HepG2 (cell line): ENCODE results near the gene CNTN5. TPM values are rescaled to one million over a fixed set of nuclear protein-coding genes. Genes with fewer than 3 reads are reported as not detected.

Experiments
- ATAC-seq: fragments of 200-7000 bp; cut with Tn5 transposase; 3 replicates; pipeline ENCODE4 v1.9.1; 2020; ENCODE audit warnings: mild to moderate bottlenecking, moderate library complexity
- BruUV-seq: library from RNA; stranded (reverse); fragments of 400-500 nt; replicated peaks from 2 replicates; lab custom pipeline; 2021; lab: Mats Ljungman, UMichigan
- CTCF ChIA-PET: fragments of 300-600 bp; formaldehyde crosslinking; extraction: SDS; loops from one replicate; lab custom pipeline; 2021; ENCODE audit warnings: low total read pairs, inconsistent platforms, low intra/inter-chr PET ratio; lab: Yijun Ruan, JAX
- POLR2A ChIA-PET: fragments of 350-600 bp; sonication (Branson Sonifier 250); formaldehyde crosslinking; loops from one replicate; lab custom pipeline; 2020; ENCODE audit warnings: antibody characterized with exemption, inconsistent platforms; lab: Yijun Ruan, JAX
- DNase-seq: peaks from one replicate; pipeline ENCODE4 v3.0.0-alpha.2; 2015; ENCODE audit warnings: low spot score
- FAIRE-seq: peaks from 3 replicates; lab custom pipeline; 2011; peaks lifted over from hg19 to GRCh38; lab: Jason Lieb, UNC
- H2AFZ ChIP-seq: one replicate; pipeline ENCODE4 v1.6.1; 2011; ENCODE audit warnings: low read length, inconsistent platforms
- H3K27ac ChIP-seq: fragments of 300-600 bp; 3 replicates; pipeline ENCODE4 v1.8.0; 2011; ENCODE audit warnings: mixed run types, mild to moderate bottlenecking, mixed read lengths, low read length, inconsistent platforms; ENCODE audit not compliant: insufficient read depth; ENCODE audit errors: extremely low read length
- H3K27me3 ChIP-seq, 2 experiments: fragments of 200-600 bp in 1 of 2; 2 replicates in 1 of 2; 3 replicates in 1 of 2; pipeline versions ENCODE4 v1.6.0 to v1.8.0; 2011; ENCODE audit warnings: low read length in 2 of 2, mild to moderate bottlenecking in 2 of 2, moderate library complexity in 2 of 2, inconsistent platforms in 1 of 2; ENCODE audit not compliant: insufficient read depth in 2 of 2, control insufficient read depth in 1 of 2
- H3K36me3 ChIP-seq, 2 experiments: fragments of 200-600 bp in 1 of 2; replicated peaks in 1 of 2; 2 replicates in 1 of 2; 3 replicates in 1 of 2; pipeline versions ENCODE4 v1.5.1 to v1.8.0; 2011; ENCODE audit warnings: low read length in 2 of 2, inconsistent platforms in 1 of 2; ENCODE audit not compliant: insufficient read depth in 2 of 2, control insufficient read depth in 1 of 2
- H3K4me1 ChIP-seq: 2 replicates; pipeline ENCODE4 v1.5.1; 2012; ENCODE audit warnings: low read length, inconsistent platforms; ENCODE audit not compliant: insufficient read depth
- H3K4me2 ChIP-seq: 2 replicates; pipeline ENCODE4 v1.6.0; 2011; ENCODE audit warnings: low read depth, low read length, inconsistent platforms
- H3K4me3 ChIP-seq, 3 experiments: fragments of 200-600 bp in 1 of 3; sonication (generic), shearing (Covaris generic) in 1 of 3; replicated peaks in 1 of 3; 2 replicates each; pipeline ENCODE4 v1.5.1; 2011 to 2016; ENCODE audit warnings: low read length in 3 of 3, inconsistent platforms in 2 of 3, low read depth in 2 of 3, mild to moderate bottlenecking in 2 of 3, control low read depth in 1 of 3, mixed read lengths in 1 of 3; ENCODE audit not compliant: insufficient read depth in 1 of 3
- H3K79me2 ChIP-seq: one replicate; pipeline ENCODE4 v1.6.1; 2011; ENCODE audit warnings: low read length, inconsistent platforms; ENCODE audit not compliant: insufficient read depth
- H3K9ac ChIP-seq: 2 replicates; pipeline ENCODE4 v1.6.0; 2011; ENCODE audit warnings: mild to moderate bottlenecking, low read depth, low read length, inconsistent platforms; ENCODE audit not compliant: insufficient read depth
- H3K9me3 ChIP-seq: 2 replicates; pipeline ENCODE4 v1.5.1; 2012; ENCODE audit warnings: mild to moderate bottlenecking, low read length
- H4K20me1 ChIP-seq: 2 replicates; pipeline ENCODE4 v1.6.0; 2011; ENCODE audit warnings: inconsistent platforms, mild to moderate bottlenecking, low read length, moderate library complexity; ENCODE audit not compliant: insufficient read depth
- BCL6 ChIP-seq: IDR thresholded peaks from 2 replicates; pipeline ENCODE4 v1.6.1; 2016; ENCODE audit warnings: missing genetic modification reagents, missing compliant biosample characterization
- CBFB ChIP-seq: sonication (generic); formaldehyde crosslinking; IDR thresholded peaks from 2 replicates; pipeline ENCODE4 v1.4.0; 2020; ENCODE audit warnings: missing genetic modification reagents
- CTCF ChIP-seq: sonication (generic); formaldehyde crosslinking; IDR thresholded peaks from 2 replicates; pipeline ENCODE4 v1.5.0; 2020; ENCODE audit warnings: mild to moderate bottlenecking, missing genetic modification reagents, moderate library complexity
- GZF1 ChIP-seq: sonication (generic); formaldehyde crosslinking; IDR thresholded peaks from 2 replicates; pipeline ENCODE4 v1.5.1; 2020; ENCODE audit warnings: mild to moderate bottlenecking, missing genetic modification reagents
- HNRNPH1 ChIP-seq: fragments of 200-400 bp; formaldehyde crosslinking; optimal IDR thresholded peaks from 2 replicates; pipeline ENCODE3; 2017; ENCODE audit warnings: mild to moderate bottlenecking, low read depth, low read length
- IKZF1 ChIP-seq: fragments of 450-650 bp; IDR thresholded peaks from 2 replicates; pipeline ENCODE4 v1.7.1; 2016
- KDM4B ChIP-seq: sonication (generic); formaldehyde crosslinking; IDR thresholded peaks from 2 replicates; pipeline ENCODE4 v1.4.0; 2020; ENCODE audit warnings: missing genetic modification reagents
- KMT2B ChIP-seq: IDR thresholded peaks from 2 replicates; pipeline ENCODE4 v1.6.1; 2016; ENCODE audit warnings: missing genetic modification reagents, missing compliant biosample characterization
- STAG1 ChIP-seq: sonication (generic); formaldehyde crosslinking; IDR thresholded peaks from 2 replicates; pipeline ENCODE4 v1.4.0; 2020; ENCODE audit warnings: missing genetic modification reagents
- THRA ChIP-seq: sonication (generic); formaldehyde crosslinking; IDR thresholded peaks from 2 replicates; pipeline ENCODE4 v1.4.0; 2020; ENCODE audit warnings: missing genetic modification reagents, borderline replicate concordance
- ZC3H13 ChIP-seq: sonication (generic); formaldehyde crosslinking; IDR thresholded peaks from 2 replicates; pipeline ENCODE4 v1.8.1; 2023; ENCODE audit warnings: mild to moderate bottlenecking, missing genetic modification reagents, moderate library complexity
- ZFP82 ChIP-seq: sonication (generic); formaldehyde crosslinking; IDR thresholded peaks from 2 replicates; pipeline ENCODE4 v1.5.1; 2020; ENCODE audit warnings: mild to moderate bottlenecking, missing genetic modification reagents, borderline replicate concordance
- ZNF263 ChIP-seq: sonication (generic); formaldehyde crosslinking; IDR thresholded peaks from 2 replicates; pipeline ENCODE4 v1.4.0; 2020; ENCODE audit warnings: missing genetic modification reagents
- ZNF337 ChIP-seq: sonication (generic); formaldehyde crosslinking; IDR thresholded peaks from 2 replicates; pipeline ENCODE4 v1.5.1; 2020; ENCODE audit warnings: missing genetic modification reagents, low read depth, mild to moderate bottlenecking, borderline replicate concordance
- ZNF747 ChIP-seq: sonication (generic); formaldehyde crosslinking; IDR thresholded peaks from 2 replicates; pipeline ENCODE4 v1.8.1; 2023; ENCODE audit warnings: missing genetic modification reagents, mild to moderate bottlenecking, borderline replicate concordance
- ZNF788 ChIP-seq: sonication (generic); formaldehyde crosslinking; IDR thresholded peaks from 2 replicates; pipeline ENCODE4 v1.5.0; 2020; ENCODE audit warnings: mild to moderate bottlenecking, missing genetic modification reagents, borderline replicate concordance
- ZNF878 ChIP-seq: sonication (generic); formaldehyde crosslinking; IDR thresholded peaks from 2 replicates; pipeline ENCODE4 v1.8.1; 2023; ENCODE audit warnings: mild to moderate bottlenecking, missing genetic modification reagents, moderate library complexity
- WGBS: methylation state at CpG from one replicate; pipeline ENCODE4 v1.1.6; 2017; ENCODE audit warnings: low lambda C conversion rate; 5-methylcytosine and 5-hydroxymethylcytosine counted together
- in situ Hi-C: cut with HindIII; loops from 2 replicates; pipeline ENCODE4 v1.10.0; 2017; ENCODE audit warnings: low pct_unique_long_range_greater_than_20kb; ENCODE audit not compliant: extremely low pct_ligation_motif_present
- intact Hi-C: fragments of 100-400 bp; cut with micrococcal nuclease; formaldehyde crosslinking; loops from one replicate; pipeline ENCODE4 v1.10.0; 2022; ENCODE audit not compliant: unreplicated experiment
- polyA plus RNA-seq, 8 experiments: library from polyadenylated mRNA; depleted of rRNA in 3 of 8; stranded (reverse) in 7 of 8; unstranded in 1 of 8; fragments of >200 nt; fragmentation: Illumina TruSeq in 4 of 8; extraction: Trizol in 4 of 8; gene quantifications; 2 replicates each; pipeline versions ENCODE4 v1.2.1 to v1.2.3, GENCODE V29; 2011 to 2016; ENCODE audit warnings: low read depth in 4 of 8, missing spikeins in 1 of 8, mixed read lengths in 1 of 8; ENCODE audit not compliant: insufficient read depth in 1 of 8
- total RNA-seq, 5 experiments: library from RNA; depleted of rRNA; stranded (reverse); fragments of >200 nt; fragmentation: Illumina TruSeq; extraction: Trizol; gene quantifications; 2 replicates each; pipeline ENCODE4 v1.2.3, GENCODE V29; 2016; ENCODE audit warnings: low read depth in 1 of 5
- TF ChIP-seq, protein P1 (sequence below): sonication (generic); formaldehyde crosslinking; IDR thresholded peaks from 2 replicates; pipeline ENCODE4 v1.5.0; 2020; ENCODE audit warnings: mild to moderate bottlenecking, missing genetic modification reagents
- TF ChIP-seq, protein P2 (sequence below): sonication (generic); formaldehyde crosslinking; IDR thresholded peaks from 2 replicates; pipeline ENCODE4 v1.4.0; 2020; ENCODE audit warnings: missing genetic modification reagents, borderline replicate concordance

CNTN5 gene
- total and polyA plus RNA-seq, 2 of the 13 experiments (the other 11 are each of a cell fraction or from before 2014, with no cell fraction given) = not detected

DNA sequence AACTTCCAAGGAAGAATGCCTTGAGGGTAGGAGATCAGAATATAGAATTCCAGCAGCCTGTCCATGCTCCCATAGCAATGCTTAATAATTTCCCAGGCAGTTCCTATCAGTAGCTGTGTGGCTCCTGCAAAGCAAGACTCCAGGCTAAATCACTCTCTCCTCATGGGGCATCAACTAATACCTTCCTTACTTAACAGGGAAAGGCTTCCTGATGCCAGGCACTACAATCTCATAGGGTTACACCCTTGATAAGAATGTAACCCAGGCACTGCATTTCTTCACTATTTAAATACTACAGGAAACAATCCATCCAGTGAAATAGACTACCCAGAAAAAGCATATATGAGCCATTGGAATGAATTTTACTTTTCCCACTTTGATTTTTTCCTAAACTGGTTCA is 1051.4 kb downstream of the CNTN5 start (continued):
- no peak for TF ChIP-seq STAG1 (CRISPR knock-in tag)
- TF ChIP-seq, protein P1, sequence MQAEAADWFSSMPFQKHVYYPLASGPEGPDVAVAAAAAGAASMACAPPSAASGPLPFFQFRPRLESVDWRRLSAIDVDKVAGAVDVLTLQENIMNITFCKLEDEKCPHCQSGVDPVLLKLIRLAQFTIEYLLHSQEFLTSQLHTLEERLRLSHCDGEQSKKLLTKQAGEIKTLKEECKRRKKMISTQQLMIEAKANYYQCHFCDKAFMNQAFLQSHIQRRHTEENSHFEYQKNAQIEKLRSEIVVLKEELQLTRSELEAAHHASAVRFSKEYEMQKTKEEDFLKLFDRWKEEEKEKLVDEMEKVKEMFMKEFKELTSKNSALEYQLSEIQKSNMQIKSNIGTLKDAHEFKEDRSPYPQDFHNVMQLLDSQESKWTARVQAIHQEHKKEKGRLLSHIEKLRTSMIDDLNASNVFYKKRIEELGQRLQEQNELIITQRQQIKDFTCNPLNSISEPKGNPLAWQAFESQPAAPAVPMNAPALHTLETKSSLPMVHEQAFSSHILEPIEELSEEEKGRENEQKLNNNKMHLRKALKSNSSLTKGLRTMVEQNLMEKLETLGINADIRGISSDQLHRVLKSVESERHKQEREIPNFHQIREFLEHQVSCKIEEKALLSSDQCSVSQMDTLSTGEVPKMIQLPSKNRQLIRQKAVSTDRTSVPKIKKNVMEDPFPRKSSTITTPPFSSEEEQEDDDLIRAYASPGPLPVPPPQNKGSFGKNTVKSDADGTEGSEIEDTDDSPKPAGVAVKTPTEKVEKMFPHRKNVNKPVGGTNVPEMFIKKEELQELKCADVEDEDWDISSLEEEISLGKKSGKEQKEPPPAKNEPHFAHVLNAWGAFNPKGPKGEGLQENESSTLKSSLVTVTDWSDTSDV (CRISPR knock-in tag) = no peak
- TF ChIP-seq GZF1 (CRISPR knock-in tag) = no peak

DNA sequence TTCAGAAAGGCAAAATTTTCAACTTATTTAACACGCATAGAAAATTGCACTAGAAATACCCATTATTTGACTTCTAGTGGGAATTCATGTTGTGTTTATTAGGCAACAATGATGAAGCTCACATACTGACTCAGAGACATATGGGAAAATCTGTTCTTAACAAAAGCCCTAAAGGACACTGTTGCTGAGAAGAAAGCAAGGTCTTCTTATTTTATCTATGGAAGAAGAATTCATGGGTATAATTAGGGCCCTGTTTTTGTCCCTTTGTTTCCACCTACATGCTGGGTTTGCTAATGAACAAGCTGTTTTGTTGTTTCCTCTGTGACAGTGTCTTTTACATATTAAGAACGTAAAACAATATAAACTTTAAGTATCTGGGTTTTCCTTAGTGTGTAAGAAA is 1059.6 kb downstream of the CNTN5 start:
- ChIA-PET POLR2A (no interaction called here), CTCF (no interaction called here)
- FAIRE-seq (no peak), ATAC-seq (no peak), DNase-seq (no peak)
- H2AFZ ChIP-seq = no peak overlapping the region
- H3K36me3 ChIP-seq = no peaks in the 10 kb centered on the region
- H4K20me1 ChIP-seq = no peaks in the 10 kb centered on the region
- BruUV-seq = no TSS peak
- no peaks in the 10 kb centered on the region for H3K9me3 ChIP-seq
- no peaks in the 10 kb centered on the region for H3K79me2 ChIP-seq
- no peak overlapping the region for H3K9ac ChIP-seq
- 0% methylated on average over 2 of the region's 2 CpGs for WGBS
- in situ Hi-C loops = no loop called here
- H3K4me3 ChIP-seq = no peak overlapping the region
- no peak overlapping the region for H3K27ac ChIP-seq
- no peaks in the 10 kb centered on the region for H3K27me3 ChIP-seq
- intact Hi-C loops = no loop called here
- no peak overlapping the region for H3K4me2 ChIP-seq
- no peaks in the 10 kb centered on the region for H3K4me1 ChIP-seq
- no peak for TF ChIP-seq CTCF (CRISPR knock-in tag)
- no peak for TF ChIP-seq ZNF878 (CRISPR knock-in tag)
- TF ChIP-seq BCL6 = no peak
- TF ChIP-seq IKZF1 = no peak
- no peak for TF ChIP-seq ZNF337 (CRISPR knock-in tag)
- TF ChIP-seq CBFB (CRISPR knock-in tag) = no peak
- no peak for TF ChIP-seq ZFP82 (CRISPR knock-in tag)
- no peak for TF ChIP-seq ZC3H13
- TF ChIP-seq HNRNPH1 = no peak
- no peak for TF ChIP-seq THRA (CRISPR knock-in tag)
- no peak for TF ChIP-seq KDM4B (CRISPR knock-in tag)
- TF ChIP-seq ZNF747 (CRISPR knock-in tag) = no peak
- TF ChIP-seq ZNF788 = no peak
- TF ChIP-seq, protein P2, sequence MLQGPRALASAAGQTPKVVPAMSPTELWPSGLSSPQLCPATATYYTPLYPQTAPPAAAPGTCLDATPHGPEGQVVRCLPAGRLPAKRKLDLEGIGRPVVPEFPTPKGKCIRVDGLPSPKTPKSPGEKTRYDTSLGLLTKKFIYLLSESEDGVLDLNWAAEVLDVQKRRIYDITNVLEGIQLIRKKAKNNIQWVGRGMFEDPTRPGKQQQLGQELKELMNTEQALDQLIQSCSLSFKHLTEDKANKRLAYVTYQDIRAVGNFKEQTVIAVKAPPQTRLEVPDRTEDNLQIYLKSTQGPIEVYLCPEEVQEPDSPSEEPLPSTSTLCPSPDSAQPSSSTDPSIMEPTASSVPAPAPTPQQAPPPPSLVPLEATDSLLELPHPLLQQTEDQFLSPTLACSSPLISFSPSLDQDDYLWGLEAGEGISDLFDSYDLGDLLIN = no peak
- TF ChIP-seq ZNF263 (CRISPR knock-in tag) = no peak
- no peak for TF ChIP-seq KMT2B
